Measurements from ENCODE around the gene DST.

DNA sequence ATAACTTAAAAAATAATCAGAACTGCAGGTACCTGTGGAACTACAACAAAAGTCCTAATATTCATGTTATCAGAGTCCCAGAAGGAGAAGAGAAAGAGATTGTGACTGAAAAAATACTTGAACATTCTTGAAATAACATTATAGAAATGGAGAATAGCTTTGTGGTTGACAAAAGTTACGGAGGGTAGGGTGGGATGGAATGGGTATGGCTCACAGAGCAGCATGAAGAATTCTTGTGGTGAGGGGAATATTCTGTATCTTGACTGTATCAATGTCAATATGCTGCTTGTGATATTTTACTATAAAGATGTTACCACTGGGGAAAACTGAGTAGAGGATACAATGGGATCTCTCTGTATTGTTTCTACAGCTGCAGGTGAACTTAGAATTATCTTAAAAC is 122.5 kb downstream of the DST start:
- no peak for TF ChIP-seq POLR2A (IDR thresholded peaks at IDR 0.05)
- TF ChIP-seq, protein P1, sequence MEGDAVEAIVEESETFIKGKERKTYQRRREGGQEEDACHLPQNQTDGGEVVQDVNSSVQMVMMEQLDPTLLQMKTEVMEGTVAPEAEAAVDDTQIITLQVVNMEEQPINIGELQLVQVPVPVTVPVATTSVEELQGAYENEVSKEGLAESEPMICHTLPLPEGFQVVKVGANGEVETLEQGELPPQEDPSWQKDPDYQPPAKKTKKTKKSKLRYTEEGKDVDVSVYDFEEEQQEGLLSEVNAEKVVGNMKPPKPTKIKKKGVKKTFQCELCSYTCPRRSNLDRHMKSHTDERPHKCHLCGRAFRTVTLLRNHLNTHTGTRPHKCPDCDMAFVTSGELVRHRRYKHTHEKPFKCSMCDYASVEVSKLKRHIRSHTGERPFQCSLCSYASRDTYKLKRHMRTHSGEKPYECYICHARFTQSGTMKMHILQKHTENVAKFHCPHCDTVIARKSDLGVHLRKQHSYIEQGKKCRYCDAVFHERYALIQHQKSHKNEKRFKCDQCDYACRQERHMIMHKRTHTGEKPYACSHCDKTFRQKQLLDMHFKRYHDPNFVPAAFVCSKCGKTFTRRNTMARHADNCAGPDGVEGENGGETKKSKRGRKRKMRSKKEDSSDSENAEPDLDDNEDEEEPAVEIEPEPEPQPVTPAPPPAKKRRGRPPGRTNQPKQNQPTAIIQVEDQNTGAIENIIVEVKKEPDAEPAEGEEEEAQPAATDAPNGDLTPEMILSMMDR (IDR thresholded peaks at IDR 0.05 in 4 of 5, conservative IDR thresholded peaks at IDR 0.05 in 1 of 5) = no peak

All from gastrocnemius medialis (tissue), 4 donors.